Measurements from ENCODE around the gene GPR156. TPM values are rescaled to one million over a fixed set of nuclear protein-coding genes. Genes with fewer than 3 reads are reported as not detected.

GPR156 gene
- total and polyA plus RNA-seq, 2 experiments from 2014 or later: not detected

DNA sequence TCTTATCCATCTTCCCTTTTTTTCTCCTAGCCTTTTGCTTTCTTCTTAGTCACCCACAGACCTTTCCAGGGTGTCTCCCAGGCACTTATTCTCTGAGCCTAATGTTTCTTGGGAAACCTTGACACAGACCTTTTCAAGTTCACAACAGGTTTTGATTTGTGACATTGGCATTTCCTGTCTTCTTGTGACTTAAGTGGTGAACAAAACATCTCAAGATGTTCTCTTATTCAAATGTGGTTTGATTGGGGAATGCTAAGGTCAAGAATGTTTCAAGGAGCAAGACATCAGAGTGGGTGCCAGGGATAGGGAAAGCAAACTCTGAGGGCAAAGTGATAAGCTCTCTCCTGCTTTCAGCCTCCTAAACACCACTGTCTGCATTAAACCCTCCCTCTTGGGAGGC lies 122.6 kb downstream of the GPR156 start:
- Histone ChIP-seq H3K9me3 (ENCODE audit: low read depth) (no peaks in the 10 kb centered on the region), H3F3A (ENCODE audit: insufficient read depth) (peaks cover 23% of the 10 kb centered on the region), H3K27me3 (replicated peaks; ENCODE audit: insufficient read depth) (no peaks in the 10 kb centered on the region), H4K20me1 (ENCODE audit: insufficient read depth) (no peaks in the 10 kb centered on the region), H3K4me3 (no peak overlapping the region), H3K9me2 (ENCODE audit: insufficient read depth) (no peaks in the 10 kb centered on the region), H2AFZ (no peak overlapping the region), H3K9ac (no peak overlapping the region), H3K36me3 (ENCODE audit: low read depth) (no peaks in the 10 kb centered on the region), H3K79me2 (ENCODE audit: insufficient read depth) (no peaks in the 10 kb centered on the region), H3K4me2 (ENCODE audit: unreplicated experiment) (peak overlapping the region; percentile 27), H3K4me1 (ENCODE audit: insufficient read depth) (peaks cover 27% of the 10 kb centered on the region), H3K27ac (peak overlapping the region; percentile 6; the same call in 1 of the 2 replicates)
- no peak for TF ChIP-seq EZH2phosphoT487 (IDR thresholded peaks at IDR 0.05; ENCODE audit: insufficient read depth, low read depth)
- TF ChIP-seq EZH2 (IDR thresholded peaks at IDR 0.05; ENCODE audit: insufficient read depth, poor library complexity, severe bottlenecking): no peak
- in situ Hi-C loops (cut with MboI): no loop called here
- DNase-seq: peak; percentile 61

DNA sequence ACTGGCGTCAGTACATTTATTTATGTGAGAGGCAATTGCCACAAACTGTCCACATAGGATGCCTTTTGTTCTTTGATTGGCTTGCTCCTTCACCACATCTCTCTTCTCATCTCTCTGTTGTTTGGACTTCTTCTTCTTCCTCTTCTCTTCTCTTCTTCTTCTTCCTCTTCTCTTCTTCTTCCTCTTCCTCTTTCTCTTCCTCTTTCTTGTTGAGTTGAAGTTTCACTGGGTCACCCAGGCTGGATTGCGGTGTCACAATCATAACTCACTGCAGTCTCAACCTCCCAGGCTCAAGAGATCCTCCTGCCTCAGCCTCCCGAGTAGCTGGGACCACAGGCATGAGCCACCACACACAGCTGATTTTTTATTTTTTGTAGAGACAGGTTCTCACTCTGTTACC lies 123.1 kb downstream of the GPR156 start:
- in situ Hi-C loops (cut with MboI): no loop called here

DNA sequence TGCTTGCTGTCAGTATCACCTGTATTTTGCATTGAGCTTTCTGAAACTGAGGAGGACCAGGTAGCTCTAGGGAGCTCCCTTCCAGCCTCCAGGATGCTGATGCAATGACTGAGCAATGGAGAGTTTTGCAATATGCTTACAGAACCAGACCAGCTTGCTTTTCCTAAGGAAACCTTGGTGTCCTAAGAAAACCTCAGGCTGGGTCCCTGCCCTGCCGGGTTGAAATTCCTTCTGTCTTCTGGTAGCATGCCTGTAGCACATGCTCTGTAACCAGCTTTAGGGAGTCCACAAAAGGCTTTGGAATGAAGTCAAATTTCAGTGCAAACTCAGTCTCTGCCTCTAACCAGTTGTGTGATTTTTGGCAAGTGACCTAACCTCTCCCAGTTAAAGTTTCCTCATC lies 125.0 kb downstream of the GPR156 start:
- Histone ChIP-seq H3K9me2 (ENCODE audit: insufficient read depth) (no peaks in the 10 kb centered on the region), H3K27me3 (replicated peaks; ENCODE audit: insufficient read depth) (no peaks in the 10 kb centered on the region), H3F3A (ENCODE audit: insufficient read depth) (peaks cover 23% of the 10 kb centered on the region), H3K79me2 (ENCODE audit: insufficient read depth) (no peaks in the 10 kb centered on the region), H3K4me3 (no peak overlapping the region), H3K9ac (peak overlapping the region; percentile 46), H3K36me3 (ENCODE audit: low read depth) (no peaks in the 10 kb centered on the region), H2AFZ (no peak overlapping the region), H3K9me3 (ENCODE audit: low read depth) (no peaks in the 10 kb centered on the region), H3K4me1 (ENCODE audit: insufficient read depth) (peaks cover 27% of the 10 kb centered on the region), H3K27ac (peak overlapping the region; percentile 84), H4K20me1 (ENCODE audit: insufficient read depth) (no peaks in the 10 kb centered on the region), H3K4me2 (ENCODE audit: unreplicated experiment) (no peak overlapping the region)
- 0 to 7% methylated on average over 1 of the region's 1 CpG for WGBS, 2 experiments (ENCODE audit: low coverage in 1 of 2, low lambda C conversion rate in 2 of 2, missing lambda C conversion rate in 2 of 2)
- in situ Hi-C loops (cut with MboI): no loop called here
- peak; percentile 98 for DNase-seq
- TF ChIP-seq EZH2phosphoT487 (IDR thresholded peaks at IDR 0.05; ENCODE audit: insufficient read depth, low read depth): no peak
- TF ChIP-seq EZH2 (IDR thresholded peaks at IDR 0.05; ENCODE audit: insufficient read depth, poor library complexity, severe bottlenecking): no peak

More for the DNA sequence above, 123.1 kb downstream of the GPR156 start:
- Histone ChIP-seq H3K27me3 (replicated peaks; ENCODE audit: insufficient read depth) (no peaks in the 10 kb centered on the region), H3K4me2 (ENCODE audit: unreplicated experiment) (no peak overlapping the region), H2AFZ (no peak overlapping the region), H3K4me1 (ENCODE audit: insufficient read depth) (peaks cover 27% of the 10 kb centered on the region), H3K9me3 (ENCODE audit: low read depth) (no peaks in the 10 kb centered on the region), H3K9me2 (ENCODE audit: insufficient read depth) (no peaks in the 10 kb centered on the region), H3F3A (ENCODE audit: insufficient read depth) (peaks cover 23% of the 10 kb centered on the region), H3K36me3 (ENCODE audit: low read depth) (no peaks in the 10 kb centered on the region), H3K27ac (peak overlapping the region; percentile 6; the same call in 1 of the 2 replicates), H3K4me3 (no peak overlapping the region), H3K79me2 (ENCODE audit: insufficient read depth) (no peaks in the 10 kb centered on the region), H4K20me1 (ENCODE audit: insufficient read depth) (no peaks in the 10 kb centered on the region), H3K9ac (no peak overlapping the region)
- TF ChIP-seq EZH2phosphoT487 (IDR thresholded peaks at IDR 0.05; ENCODE audit: insufficient read depth, low read depth): no peak
- TF ChIP-seq EZH2 (IDR thresholded peaks at IDR 0.05; ENCODE audit: insufficient read depth, poor library complexity, severe bottlenecking): no peak
- DNase-seq: no peak
- 86 to 89% methylated on average over 3 of the region's 3 CpGs for WGBS, 2 experiments (ENCODE audit: low coverage in 1 of 2, low lambda C conversion rate in 2 of 2, missing lambda C conversion rate in 2 of 2)

DNA sequence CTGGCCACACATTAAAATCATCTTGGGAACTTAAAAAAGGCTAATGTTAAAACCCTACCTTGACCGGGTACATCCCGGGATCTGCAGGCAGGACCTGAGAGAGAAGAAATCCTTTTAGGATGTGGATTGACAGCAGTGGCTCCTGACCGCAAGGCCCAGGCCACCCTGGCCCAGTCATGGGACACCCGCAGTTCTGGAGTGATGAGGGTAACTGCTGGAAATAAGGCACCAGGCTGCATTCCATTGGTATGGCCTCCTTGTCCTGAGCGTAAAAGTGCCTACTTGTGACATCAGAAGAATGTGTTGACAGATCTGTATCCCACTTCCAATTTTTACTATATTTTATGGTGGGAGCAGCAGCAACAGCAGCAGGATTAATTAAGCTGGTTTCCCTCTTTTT lies 127.3 kb downstream of the GPR156 start:
- 96 to 97% methylated on average over 5 of the region's 5 CpGs for WGBS, 2 experiments (ENCODE audit: low coverage in 1 of 2, low lambda C conversion rate in 2 of 2, missing lambda C conversion rate in 2 of 2)
- TF ChIP-seq EZH2phosphoT487 (IDR thresholded peaks at IDR 0.05; ENCODE audit: insufficient read depth, low read depth) (no peak), EZH2 (IDR thresholded peaks at IDR 0.05; ENCODE audit: insufficient read depth, poor library complexity, severe bottlenecking) (no peak)
- Histone ChIP-seq H3K4me3 (no peak overlapping the region), H3K4me1 (ENCODE audit: insufficient read depth) (peaks cover 37% of the 10 kb centered on the region), H3K4me2 (ENCODE audit: unreplicated experiment) (no peak overlapping the region), H3K27ac (no peak overlapping the region), H3F3A (ENCODE audit: insufficient read depth) (peaks cover 36% of the 10 kb centered on the region), H3K27me3 (replicated peaks; ENCODE audit: insufficient read depth) (no peaks in the 10 kb centered on the region), H3K9me2 (ENCODE audit: insufficient read depth) (no peaks in the 10 kb centered on the region), H3K79me2 (ENCODE audit: insufficient read depth) (no peaks in the 10 kb centered on the region), H2AFZ (no peak overlapping the region), H3K36me3 (ENCODE audit: low read depth) (no peaks in the 10 kb centered on the region), H3K9ac (no peak overlapping the region), H4K20me1 (ENCODE audit: insufficient read depth) (no peaks in the 10 kb centered on the region), H3K9me3 (ENCODE audit: low read depth) (no peaks in the 10 kb centered on the region)
- no peak for DNase-seq
- in situ Hi-C loops (cut with MboI): no loop called here

DNA sequence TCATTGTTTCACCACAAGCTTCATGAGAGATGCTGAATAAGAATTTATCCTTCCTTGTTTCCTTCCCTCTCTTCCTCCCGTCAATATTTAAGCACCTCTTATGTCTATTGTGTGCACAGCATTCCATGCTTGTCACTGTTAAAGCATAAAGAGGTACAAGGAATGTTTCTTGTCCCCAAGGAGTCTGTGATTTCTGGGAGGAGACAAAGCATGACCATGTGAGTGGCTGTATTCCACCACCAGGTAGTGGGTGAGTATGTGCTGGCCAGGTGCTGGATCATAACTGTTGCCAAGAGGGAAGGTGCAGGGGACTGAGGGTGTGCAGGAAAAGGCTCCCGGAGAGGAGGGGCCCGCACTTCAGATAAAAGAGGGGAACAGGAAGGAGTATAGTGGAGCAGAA lies 127.9 kb downstream of the GPR156 start:
- Histone ChIP-seq H3K27me3 (replicated peaks; ENCODE audit: insufficient read depth) (no peaks in the 10 kb centered on the region), H3K9me2 (ENCODE audit: insufficient read depth) (no peaks in the 10 kb centered on the region), H3K4me2 (ENCODE audit: unreplicated experiment) (no peak overlapping the region), H2AFZ (no peak overlapping the region), H3K4me3 (no peak overlapping the region), H3K9me3 (ENCODE audit: low read depth) (no peaks in the 10 kb centered on the region), H3K9ac (no peak overlapping the region), H3K4me1 (ENCODE audit: insufficient read depth) (peaks cover 35% of the 10 kb centered on the region), H3K36me3 (ENCODE audit: low read depth) (no peaks in the 10 kb centered on the region), H3K27ac (no peak overlapping the region), H3F3A (ENCODE audit: insufficient read depth) (peaks cover 41% of the 10 kb centered on the region), H3K79me2 (ENCODE audit: insufficient read depth) (no peaks in the 10 kb centered on the region), H4K20me1 (ENCODE audit: insufficient read depth) (no peaks in the 10 kb centered on the region)
- DNase-seq: no peak
- TF ChIP-seq EZH2 (IDR thresholded peaks at IDR 0.05; ENCODE audit: insufficient read depth, poor library complexity, severe bottlenecking) (no peak), EZH2phosphoT487 (IDR thresholded peaks at IDR 0.05; ENCODE audit: insufficient read depth, low read depth) (no peak)
- in situ Hi-C loops (cut with MboI): no loop called here
- WGBS, 2 experiments (ENCODE audit: low coverage in 1 of 2, low lambda C conversion rate in 2 of 2, missing lambda C conversion rate in 2 of 2): 52 to 56% methylated on average over 3 of the region's 3 CpGs
